22Rv1 (cell line): Measurements from ENCODE around the gene SPHK2.

Experiments used
- ZFX ChIP-seq: fragments of 450-650 bp; IDR thresholded peaks from 2 replicates; pipeline ENCODE4 v1.6.1; 2017; ENCODE audit warnings: antibody characterized with exemption, borderline replicate concordance
- TF ChIP-seq, protein P1 (sequence below): fragments of 450-650 bp; IDR thresholded peaks from 2 replicates; pipeline ENCODE4 v1.5.1; 2017; ENCODE audit warnings: mild to moderate bottlenecking

DNA sequence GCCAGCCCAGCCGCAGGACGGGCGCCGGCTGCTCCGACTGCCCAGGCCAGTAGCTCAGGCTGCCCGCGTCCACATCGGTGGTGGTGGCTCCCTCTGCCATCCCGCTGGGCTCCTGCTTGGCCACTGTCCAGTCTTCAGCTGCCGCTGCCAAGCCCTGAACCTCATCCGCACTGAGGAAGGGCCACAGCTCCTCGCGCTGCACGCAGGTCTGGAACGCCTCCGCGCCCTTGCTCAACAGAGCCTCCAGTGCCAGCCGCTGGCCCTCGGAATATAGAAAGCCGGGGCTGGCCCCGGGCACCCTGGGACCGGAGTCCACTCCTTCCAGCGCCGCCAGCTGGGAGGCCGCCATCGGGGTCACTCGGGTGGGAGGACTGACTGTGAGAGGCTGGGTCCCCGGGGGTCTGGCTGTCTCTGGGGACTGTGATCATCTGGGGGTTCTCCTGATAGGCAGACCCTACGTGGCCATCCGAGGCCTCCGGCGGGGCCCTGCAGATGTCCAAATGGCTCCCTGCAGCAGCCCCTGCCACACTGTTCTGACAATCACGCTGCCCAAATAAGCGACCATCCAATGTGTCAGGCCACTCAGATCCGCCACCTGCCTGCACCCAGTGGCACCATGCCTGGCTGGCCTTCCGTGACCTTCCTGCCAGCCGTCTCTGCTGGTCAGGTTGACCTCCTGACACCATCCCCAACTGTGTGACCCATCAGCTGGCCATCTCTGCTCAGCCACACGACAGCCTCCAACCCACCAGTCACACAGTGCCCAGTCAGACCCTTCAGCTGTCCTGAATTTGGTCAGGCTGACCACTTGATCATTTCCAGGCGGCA is 6.1 kb upstream of the SPHK2 start:
- TF ChIP-seq, protein P1, sequence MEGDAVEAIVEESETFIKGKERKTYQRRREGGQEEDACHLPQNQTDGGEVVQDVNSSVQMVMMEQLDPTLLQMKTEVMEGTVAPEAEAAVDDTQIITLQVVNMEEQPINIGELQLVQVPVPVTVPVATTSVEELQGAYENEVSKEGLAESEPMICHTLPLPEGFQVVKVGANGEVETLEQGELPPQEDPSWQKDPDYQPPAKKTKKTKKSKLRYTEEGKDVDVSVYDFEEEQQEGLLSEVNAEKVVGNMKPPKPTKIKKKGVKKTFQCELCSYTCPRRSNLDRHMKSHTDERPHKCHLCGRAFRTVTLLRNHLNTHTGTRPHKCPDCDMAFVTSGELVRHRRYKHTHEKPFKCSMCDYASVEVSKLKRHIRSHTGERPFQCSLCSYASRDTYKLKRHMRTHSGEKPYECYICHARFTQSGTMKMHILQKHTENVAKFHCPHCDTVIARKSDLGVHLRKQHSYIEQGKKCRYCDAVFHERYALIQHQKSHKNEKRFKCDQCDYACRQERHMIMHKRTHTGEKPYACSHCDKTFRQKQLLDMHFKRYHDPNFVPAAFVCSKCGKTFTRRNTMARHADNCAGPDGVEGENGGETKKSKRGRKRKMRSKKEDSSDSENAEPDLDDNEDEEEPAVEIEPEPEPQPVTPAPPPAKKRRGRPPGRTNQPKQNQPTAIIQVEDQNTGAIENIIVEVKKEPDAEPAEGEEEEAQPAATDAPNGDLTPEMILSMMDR: no peak
- no peak for TF ChIP-seq ZFX
